Measurements from ENCODE around the gene IFNAR2. TPM values are rescaled to one million over a fixed set of nuclear protein-coding genes. Genes with fewer than 3 reads are reported as not detected.
"Not testable (repeated sequence)": the region's sequence is repeated elsewhere in the genome, so short reads cannot be mapped to it uniquely, and the experiment has no call there.

IFNAR2 gene
- total RNA-seq, 1 donor from 2014 or later: 4.7 TPM

DNA sequence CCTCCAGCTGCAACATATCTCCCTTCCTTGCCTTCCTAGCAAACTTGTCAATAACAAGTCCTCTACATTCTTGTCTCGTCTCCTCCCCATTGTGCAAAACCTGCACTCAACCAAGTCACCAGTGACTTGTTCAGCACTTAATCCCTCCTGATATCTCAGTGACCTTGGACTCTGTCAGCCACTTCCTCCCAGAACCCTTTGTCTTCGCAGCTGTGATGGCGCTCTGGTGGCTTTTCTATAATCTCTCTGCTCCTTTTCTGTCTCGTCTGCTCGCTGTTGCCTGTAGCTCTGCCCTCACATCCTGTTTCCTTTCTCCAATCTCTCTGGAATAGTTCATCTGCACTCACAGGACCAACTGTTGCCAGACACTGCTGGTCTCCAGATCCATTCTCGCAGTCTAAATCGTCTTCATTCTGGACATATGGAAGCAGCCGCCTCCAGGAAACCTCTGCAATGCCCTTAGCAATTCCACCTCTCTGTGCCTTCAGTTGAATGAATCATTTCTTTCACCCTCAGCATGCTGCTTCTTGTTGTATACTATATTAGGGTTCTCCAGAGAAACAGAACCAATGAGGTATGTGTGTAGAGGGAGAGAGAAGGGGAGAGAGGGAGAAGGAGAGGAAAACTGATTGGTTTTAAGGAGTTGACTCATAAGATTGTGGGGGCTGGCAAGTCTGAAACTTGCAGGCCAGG is 17.4 kb upstream of the IFNAR2 start:
- TF ChIP-seq, protein P1, sequence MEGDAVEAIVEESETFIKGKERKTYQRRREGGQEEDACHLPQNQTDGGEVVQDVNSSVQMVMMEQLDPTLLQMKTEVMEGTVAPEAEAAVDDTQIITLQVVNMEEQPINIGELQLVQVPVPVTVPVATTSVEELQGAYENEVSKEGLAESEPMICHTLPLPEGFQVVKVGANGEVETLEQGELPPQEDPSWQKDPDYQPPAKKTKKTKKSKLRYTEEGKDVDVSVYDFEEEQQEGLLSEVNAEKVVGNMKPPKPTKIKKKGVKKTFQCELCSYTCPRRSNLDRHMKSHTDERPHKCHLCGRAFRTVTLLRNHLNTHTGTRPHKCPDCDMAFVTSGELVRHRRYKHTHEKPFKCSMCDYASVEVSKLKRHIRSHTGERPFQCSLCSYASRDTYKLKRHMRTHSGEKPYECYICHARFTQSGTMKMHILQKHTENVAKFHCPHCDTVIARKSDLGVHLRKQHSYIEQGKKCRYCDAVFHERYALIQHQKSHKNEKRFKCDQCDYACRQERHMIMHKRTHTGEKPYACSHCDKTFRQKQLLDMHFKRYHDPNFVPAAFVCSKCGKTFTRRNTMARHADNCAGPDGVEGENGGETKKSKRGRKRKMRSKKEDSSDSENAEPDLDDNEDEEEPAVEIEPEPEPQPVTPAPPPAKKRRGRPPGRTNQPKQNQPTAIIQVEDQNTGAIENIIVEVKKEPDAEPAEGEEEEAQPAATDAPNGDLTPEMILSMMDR (conservative IDR thresholded peaks at IDR 0.05; ENCODE audit: low read depth, low read length): no peak
- H3K4me3 ChIP-seq (ENCODE audit: low read depth, low read length): no peak overlapping the region
- no peak for DNase-seq (ENCODE audit: low read depth)

DNA sequence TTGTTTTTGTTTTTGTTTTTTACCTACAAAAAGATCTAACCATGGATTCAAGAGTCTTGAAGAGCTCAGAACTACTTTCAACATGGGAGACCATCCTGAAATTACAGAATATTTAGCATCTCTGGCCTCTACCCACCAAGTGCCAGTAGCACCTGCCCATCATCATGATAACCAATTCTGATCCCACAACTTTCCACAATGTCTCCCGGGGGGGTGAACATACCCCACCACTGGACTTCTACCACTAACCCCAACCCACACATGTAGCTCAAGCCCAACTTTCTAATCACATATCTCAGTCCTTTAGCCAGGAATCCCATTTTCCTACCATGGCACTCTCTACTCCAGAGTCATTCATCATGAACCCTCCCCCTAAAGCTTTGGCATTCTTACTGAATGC is 15.7 kb upstream of the IFNAR2 start:
- TF ChIP-seq, protein P1 (conservative IDR thresholded peaks at IDR 0.05; ENCODE audit: low read depth, low read length): no peak
- H3K4me3 ChIP-seq (ENCODE audit: low read depth, low read length): no peak overlapping the region
- no peak for DNase-seq (ENCODE audit: low read depth)

DNA sequence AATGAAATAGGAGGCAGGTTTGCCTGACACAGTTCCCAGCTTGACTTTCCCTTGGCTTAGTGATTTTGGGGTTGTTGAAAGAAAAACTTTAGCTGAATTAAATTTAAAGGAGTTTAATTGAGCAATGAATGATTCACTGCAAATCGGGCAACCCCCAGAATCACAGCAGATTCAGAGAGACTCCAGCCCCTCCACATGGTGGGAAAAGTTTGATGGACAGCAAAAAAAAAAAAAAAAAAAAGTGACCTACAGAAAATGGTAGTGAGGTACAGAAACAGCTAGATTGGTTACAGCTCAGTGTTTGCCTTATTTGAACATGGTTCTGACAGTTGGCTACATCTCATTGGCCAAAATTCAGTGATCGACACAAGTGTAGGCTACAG is 12.6 kb upstream of the IFNAR2 start:
- no peak for DNase-seq (ENCODE audit: low read depth)
- TF ChIP-seq, protein P1 (conservative IDR thresholded peaks at IDR 0.05; ENCODE audit: low read depth, low read length): no peak
- H3K4me3 ChIP-seq (ENCODE audit: low read depth, low read length): no peak overlapping the region

DNA sequence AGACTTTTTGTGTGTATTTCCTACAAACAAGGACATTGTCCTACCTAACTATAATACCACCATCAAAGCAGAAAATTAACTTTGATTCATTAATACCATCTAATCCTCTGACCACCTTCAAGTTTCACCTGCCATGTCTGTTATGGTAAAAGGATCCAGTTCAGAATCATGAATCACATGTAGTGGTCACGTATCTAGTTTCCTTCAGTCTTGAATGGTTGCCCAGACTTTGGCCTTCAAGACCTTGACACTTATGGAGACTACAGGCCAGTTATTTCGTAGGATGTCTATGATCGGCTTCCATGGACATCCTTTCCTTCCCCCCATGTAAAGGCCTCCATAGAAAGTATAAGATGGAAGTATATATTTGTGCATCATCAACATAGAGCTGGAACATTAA is 10.4 kb upstream of the IFNAR2 start:
- TF ChIP-seq, protein P1 (conservative IDR thresholded peaks at IDR 0.05; ENCODE audit: low read depth, low read length): no peak
- DNase-seq (ENCODE audit: low read depth): no peak
- no peak overlapping the region for H3K4me3 ChIP-seq (ENCODE audit: low read depth, low read length)

DNA sequence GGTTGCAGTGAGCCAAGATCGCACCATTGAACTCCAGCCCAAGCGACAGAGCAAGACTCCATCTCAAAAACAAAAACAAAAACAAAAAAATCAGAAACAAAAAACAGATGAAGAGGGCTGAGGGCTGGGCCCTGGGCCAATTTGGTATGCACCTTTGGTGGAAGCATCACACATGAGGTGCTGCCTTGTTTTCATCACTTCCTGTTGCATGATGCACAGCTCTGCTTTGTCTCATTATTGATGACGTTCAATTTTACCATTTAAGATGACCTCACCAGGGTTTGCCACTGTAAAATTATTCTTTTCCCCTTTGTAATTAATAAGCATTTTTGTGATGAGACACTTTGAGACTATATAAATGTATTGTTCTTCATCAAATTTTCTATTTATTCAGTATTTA is 9.8 kb upstream of the IFNAR2 start:
- no peak for DNase-seq (ENCODE audit: low read depth)
- H3K4me3 ChIP-seq (ENCODE audit: low read depth, low read length): no peak overlapping the region
- TF ChIP-seq, protein P1 (conservative IDR thresholded peaks at IDR 0.05; ENCODE audit: low read depth, low read length): no peak

DNA sequence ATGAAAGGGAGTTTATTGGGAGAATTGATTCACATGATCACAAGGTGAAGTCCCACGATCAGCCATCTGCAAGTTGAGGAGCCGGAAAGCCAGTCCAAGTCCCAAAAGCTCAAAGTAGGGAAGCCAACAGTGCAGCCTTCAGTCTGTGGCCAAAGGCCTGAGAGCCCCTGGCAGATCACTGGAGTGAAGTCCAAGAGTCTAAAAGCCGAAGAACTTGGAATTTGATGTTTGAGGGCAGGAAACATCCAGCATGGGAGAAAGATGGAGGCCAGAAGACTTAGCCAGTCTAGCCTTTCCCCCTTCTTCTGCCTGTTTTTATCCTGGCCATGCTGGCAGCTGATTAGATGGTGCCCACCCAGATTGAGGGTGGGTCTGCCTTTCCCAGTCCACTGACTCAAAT is 4.4 kb upstream of the IFNAR2 start:
- not testable (repeated sequence) for H3K4me3 ChIP-seq (ENCODE audit: low read depth, low read length); DNase-seq (ENCODE audit: low read depth)

DNA sequence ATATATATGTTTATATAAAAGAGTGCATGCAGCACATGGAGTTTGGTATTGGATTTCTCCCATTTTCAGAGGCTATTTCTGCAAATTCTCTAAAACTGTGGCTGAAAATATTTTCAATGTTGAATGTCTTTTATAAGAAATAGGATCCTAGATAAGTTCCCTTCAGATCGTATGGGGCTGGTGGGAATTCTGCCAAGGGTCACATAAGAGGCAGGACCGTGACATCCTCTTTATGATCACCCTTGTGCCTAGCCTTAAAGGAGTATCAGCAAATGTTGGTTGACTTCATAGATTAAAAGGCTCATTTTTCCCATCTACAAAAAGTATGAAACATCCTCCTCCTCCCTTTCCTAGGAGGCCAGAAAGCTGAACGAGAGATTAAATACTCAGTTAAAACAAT is 1.3 kb upstream of the IFNAR2 start:
- no peak for DNase-seq (ENCODE audit: low read depth)
- no peak overlapping the region for H3K4me3 ChIP-seq (ENCODE audit: low read depth, low read length)
- TF ChIP-seq, protein P1 (conservative IDR thresholded peaks at IDR 0.05; ENCODE audit: low read depth, low read length): no peak

Data from epithelial cell of proximal tubule (primary cell).